ENCODE measurements around the gene PTPRG. TPM values are rescaled to one million over a fixed set of nuclear protein-coding genes. Genes with fewer than 3 reads are reported as not detected.

The PTPRG gene
- total RNA-seq, 2 donors from 2014 or later = 76.5 to 108 TPM

DNA sequence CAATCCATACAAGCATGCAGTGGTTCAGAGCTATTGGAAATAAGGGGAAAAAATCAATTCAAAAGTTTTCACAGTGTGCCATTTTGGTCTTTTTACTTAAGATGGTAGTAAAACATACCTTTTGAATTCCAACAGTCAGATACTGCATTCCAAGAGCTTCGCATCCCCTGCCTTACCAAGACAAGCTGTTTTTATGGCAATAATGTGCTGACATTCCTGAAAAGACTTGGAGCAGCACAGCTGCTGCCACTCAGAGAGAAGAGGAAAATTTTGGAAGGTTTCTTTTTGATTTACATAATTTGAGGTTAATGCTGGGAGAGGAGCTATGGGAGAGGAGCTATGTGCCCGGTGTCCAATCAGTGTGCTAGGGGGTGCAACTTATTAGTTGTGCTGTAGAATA lies 663.7 kb downstream of the PTPRG start:
- Histone ChIP-seq H3K9me3 (ENCODE audit: control insufficient read depth, low read length) (no peaks in the 10 kb centered on the region), H3K9ac (ENCODE audit: extremely low read depth, low read length, poor library complexity, severe bottlenecking) (no peak overlapping the region), H3K27me3 (ENCODE audit: control insufficient read depth, insufficient read depth, low read length, poor library complexity, severe bottlenecking) (no peaks in the 10 kb centered on the region), H3K27ac (ENCODE audit: low read depth, low read length) (no peak overlapping the region), H3K36me3 (ENCODE audit: control insufficient read depth, insufficient read depth, low read length) (peaks cover 26% of the 10 kb centered on the region), H3K4me3 (ENCODE audit: low read length) (no peak overlapping the region), H3K4me1 (ENCODE audit: control insufficient read depth, insufficient read depth, low read length) (no peaks in the 10 kb centered on the region)
- Mint-ChIP-seq H3K9me3 (no peaks in the 10 kb centered on the region), H3K4me3 (no peak overlapping the region), H3K27ac (no peak overlapping the region), H3K4me1 (peaks cover 6% of the 10 kb centered on the region), H3K27me3 (ENCODE audit: insufficient read depth) (no peaks in the 10 kb centered on the region), H3K36me3 (ENCODE audit: low read depth) (peaks cover 28% of the 10 kb centered on the region)
- no peak for TF ChIP-seq CTCF (conservative IDR thresholded peaks at IDR 0.05)
- 86 to 87% methylated on average over 1 to 2 of the region's 2 CpGs for WGBS, 2 experiments (ENCODE audit: insufficient coverage in 1 of 2, insufficient read length in 1 of 2)
- DNase-seq = no peak

GRCh38 chr3:62226601-62227339 lies 665.4 kb downstream of the PTPRG start:
- Histone ChIP-seq H3K27ac (ENCODE audit: low read depth, low read length) (no peak overlapping the region), H3K36me3 (ENCODE audit: control insufficient read depth, insufficient read depth, low read length) (peaks cover 22% of the 10 kb centered on the region), H3K9ac (ENCODE audit: extremely low read depth, low read length, poor library complexity, severe bottlenecking) (no peak overlapping the region), H3K4me1 (ENCODE audit: control insufficient read depth, insufficient read depth, low read length) (no peaks in the 10 kb centered on the region), H3K27me3 (ENCODE audit: control insufficient read depth, insufficient read depth, low read length, poor library complexity, severe bottlenecking) (no peaks in the 10 kb centered on the region), H3K4me3 (ENCODE audit: low read length) (no peak overlapping the region), H3K9me3 (ENCODE audit: control insufficient read depth, low read length) (no peaks in the 10 kb centered on the region)
- Mint-ChIP-seq H3K27me3 (ENCODE audit: insufficient read depth) (no peaks in the 10 kb centered on the region), H3K27ac (no peak overlapping the region), H3K9me3 (no peaks in the 10 kb centered on the region), H3K4me1 (no peaks in the 10 kb centered on the region), H3K36me3 (ENCODE audit: low read depth) (peaks cover 21% of the 10 kb centered on the region), H3K4me3 (no peak overlapping the region)
- WGBS, 2 experiments (ENCODE audit: insufficient coverage in 1 of 2, insufficient read length in 1 of 2) = 91 to 93% methylated on average over 4 to 6 of the region's 6 CpGs
- DNase-seq = no peak
- no peak for TF ChIP-seq CTCF (conservative IDR thresholded peaks at IDR 0.05)

DNA sequence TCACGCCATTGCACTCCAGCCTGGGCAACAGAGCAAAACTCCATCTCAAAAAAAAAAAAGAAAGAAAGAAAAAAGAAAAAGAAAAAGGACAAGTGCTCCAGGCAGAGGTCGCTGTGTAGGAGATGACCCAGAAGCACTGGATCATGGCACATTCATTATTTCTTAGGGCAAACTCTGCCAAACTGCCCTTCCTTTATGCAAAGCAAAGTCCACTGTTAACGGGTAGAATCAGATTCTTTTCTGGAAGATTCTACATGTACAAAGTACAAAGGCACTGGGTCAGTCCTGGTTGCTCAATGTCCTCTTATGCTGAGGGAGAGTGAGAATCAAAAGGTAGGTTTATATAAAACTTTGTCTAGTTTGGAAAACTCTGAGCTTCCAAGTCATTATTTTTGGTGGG lies 667.1 kb downstream of the PTPRG start:
- Histone ChIP-seq H3K27ac (ENCODE audit: low read depth, low read length) (no peak overlapping the region), H3K4me1 (ENCODE audit: control insufficient read depth, insufficient read depth, low read length) (no peaks in the 10 kb centered on the region), H3K4me3 (ENCODE audit: low read length) (no peak overlapping the region), H3K36me3 (ENCODE audit: control insufficient read depth, insufficient read depth, low read length) (peaks cover 7% of the 10 kb centered on the region), H3K27me3 (ENCODE audit: control insufficient read depth, insufficient read depth, low read length, poor library complexity, severe bottlenecking) (no peaks in the 10 kb centered on the region), H3K9me3 (ENCODE audit: control insufficient read depth, low read length) (no peaks in the 10 kb centered on the region), H3K9ac (ENCODE audit: extremely low read depth, low read length, poor library complexity, severe bottlenecking) (no peak overlapping the region)
- Mint-ChIP-seq H3K4me1 (no peaks in the 10 kb centered on the region), H3K27me3 (ENCODE audit: insufficient read depth) (no peaks in the 10 kb centered on the region), H3K36me3 (ENCODE audit: low read depth) (peaks cover 18% of the 10 kb centered on the region), H3K9me3 (no peaks in the 10 kb centered on the region), H3K27ac (no peak overlapping the region), H3K4me3 (no peak overlapping the region)
- DNase-seq = no peak
- TF ChIP-seq CTCF (conservative IDR thresholded peaks at IDR 0.05) = no peak
- WGBS, 2 experiments (ENCODE audit: insufficient coverage in 1 of 2, insufficient read length in 1 of 2) = 67 to 92% methylated on average over 1 to 3 of the region's 3 CpGs
